ENCODE results near the gene GMIP. TPM values are rescaled to one million over a fixed set of nuclear protein-coding genes. Genes with fewer than 3 reads are reported as not detected.

The GMIP gene
- total RNA-seq, 1 donor from 2014 or later: 4.8 TPM

- DNase-seq (ENCODE audit: low read depth in 2 of 2): no peak
Measured at GRCh38 chr19:19634516-19635312, 8.7 kb downstream of the GMIP start.

DNA sequence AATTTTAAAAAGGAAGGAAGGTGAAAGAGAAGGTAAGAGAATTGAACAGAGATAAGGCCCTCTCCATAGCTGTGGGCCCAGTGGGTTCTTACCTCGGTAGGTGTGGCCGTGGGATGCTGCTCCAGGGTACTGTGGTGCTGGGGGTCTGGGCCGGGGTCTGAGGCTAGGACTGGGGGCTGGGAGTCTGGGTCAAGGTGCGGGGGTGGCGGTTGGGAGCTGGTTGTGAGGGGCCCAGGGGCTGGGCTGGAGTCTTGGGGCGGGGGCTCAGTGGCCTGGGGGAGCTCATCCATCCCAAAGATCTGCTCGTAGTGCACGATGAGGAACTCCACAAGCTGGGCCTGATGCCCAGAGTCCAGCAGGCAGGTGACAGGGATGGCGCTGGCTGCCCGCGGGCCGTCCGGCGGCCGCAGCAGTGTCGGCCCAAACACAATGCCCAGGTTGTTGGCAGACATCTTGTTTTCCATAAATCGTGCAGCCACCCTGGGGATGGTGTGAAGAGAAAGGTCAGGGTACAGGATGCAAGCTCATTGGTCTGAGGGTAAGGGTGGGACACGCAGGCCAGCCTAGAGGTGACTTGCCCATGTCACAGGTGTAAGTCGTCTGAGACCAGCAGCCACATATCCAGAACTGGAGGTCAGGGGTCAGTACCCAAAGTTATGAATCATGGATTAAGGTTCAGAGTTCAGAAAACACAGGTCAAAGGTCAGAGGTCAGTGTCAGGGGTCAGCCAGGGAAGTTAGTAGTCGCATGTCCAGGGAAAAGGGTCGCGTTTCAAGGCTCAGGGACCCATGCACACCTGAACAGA, 9.5 kb downstream of the GMIP start:
- no peak for DNase-seq (ENCODE audit: low read depth in 2 of 2)

DNA sequence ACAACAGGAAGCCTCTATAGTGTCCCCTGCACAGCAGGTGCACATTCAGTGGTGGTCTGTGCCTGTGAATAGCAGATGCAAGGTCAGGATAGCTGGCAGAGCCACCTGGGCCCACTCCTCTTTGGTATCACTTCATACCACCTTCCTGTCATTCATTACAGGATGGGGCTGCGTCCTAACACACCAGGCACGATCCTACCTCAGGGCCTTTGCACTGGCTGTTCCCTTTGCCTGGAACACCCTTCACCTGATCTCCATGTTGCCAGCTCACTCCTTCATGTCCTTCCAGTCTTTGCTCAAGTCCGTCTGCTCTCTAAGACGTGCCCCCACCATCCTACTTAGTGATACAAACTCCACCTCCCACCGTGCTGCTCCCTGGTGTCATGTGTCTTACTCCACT, 10.8 kb downstream of the GMIP start:
- no peak for DNase-seq (ENCODE audit: low read depth in 2 of 2)

DNA sequence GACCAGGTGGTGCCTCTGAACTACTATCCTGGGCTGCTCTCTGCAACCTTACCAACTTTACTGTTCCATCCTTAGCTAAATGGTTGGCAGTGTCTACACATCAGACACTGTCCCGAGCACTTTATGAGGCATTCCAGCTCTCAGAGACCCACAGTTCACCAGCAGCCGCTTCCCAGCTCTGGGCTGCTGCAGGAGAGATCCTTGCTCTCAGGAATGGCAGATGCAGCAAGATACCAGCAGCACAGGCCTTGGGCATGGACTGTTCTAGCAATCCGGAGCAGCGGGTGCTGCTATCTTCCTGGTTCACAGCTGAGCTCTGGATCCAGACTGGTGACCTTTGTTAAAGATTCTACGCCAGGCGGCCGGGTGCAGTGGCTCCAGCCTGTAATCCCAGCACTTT, 12.1 kb downstream of the GMIP start:
- DNase-seq (ENCODE audit: low read depth in 2 of 2): no peak

DNA sequence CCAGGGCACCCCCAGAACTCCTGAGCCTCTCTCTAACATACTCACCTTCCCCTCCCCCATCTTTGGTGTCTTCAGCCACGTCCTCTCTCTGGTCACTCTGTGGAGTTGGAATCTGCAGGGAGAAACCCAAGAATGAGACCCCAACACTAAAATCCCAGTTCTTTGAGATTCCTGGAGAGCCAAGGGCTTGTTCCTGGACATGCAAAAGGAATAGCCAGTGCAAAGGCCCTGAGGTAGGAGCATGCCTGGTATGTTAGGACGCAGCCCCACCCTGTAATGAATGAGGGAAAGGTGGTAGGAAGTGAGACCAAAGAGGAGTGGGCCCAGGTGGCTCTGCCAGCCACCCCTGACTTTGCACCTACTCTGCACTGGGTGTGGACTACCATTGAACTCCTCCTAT, 13.0 kb downstream of the GMIP start:
- no peak for DNase-seq (ENCODE audit: low read depth in 2 of 2)

GRCh38 chr19:19630062-19630414, 13.4 kb downstream of the GMIP start:
- DNase-seq (ENCODE audit: low read depth in 2 of 2): no peak

GRCh38 chr19:19628501-19629134, 14.8 kb downstream of the GMIP start:
- DNase-seq (ENCODE audit: low read depth in 2 of 2): no peak

- no peak for DNase-seq (ENCODE audit: low read depth in 2 of 2)
Measured at GRCh38 chr19:19627621-19628500, 15.6 kb downstream of the GMIP start, which contains the start of gene LPAR2. TSS of gene LPAR2 (minus strand) at chr19:19628220. CDS start at chr19:19627275, 945 bp downstream.

DNA sequence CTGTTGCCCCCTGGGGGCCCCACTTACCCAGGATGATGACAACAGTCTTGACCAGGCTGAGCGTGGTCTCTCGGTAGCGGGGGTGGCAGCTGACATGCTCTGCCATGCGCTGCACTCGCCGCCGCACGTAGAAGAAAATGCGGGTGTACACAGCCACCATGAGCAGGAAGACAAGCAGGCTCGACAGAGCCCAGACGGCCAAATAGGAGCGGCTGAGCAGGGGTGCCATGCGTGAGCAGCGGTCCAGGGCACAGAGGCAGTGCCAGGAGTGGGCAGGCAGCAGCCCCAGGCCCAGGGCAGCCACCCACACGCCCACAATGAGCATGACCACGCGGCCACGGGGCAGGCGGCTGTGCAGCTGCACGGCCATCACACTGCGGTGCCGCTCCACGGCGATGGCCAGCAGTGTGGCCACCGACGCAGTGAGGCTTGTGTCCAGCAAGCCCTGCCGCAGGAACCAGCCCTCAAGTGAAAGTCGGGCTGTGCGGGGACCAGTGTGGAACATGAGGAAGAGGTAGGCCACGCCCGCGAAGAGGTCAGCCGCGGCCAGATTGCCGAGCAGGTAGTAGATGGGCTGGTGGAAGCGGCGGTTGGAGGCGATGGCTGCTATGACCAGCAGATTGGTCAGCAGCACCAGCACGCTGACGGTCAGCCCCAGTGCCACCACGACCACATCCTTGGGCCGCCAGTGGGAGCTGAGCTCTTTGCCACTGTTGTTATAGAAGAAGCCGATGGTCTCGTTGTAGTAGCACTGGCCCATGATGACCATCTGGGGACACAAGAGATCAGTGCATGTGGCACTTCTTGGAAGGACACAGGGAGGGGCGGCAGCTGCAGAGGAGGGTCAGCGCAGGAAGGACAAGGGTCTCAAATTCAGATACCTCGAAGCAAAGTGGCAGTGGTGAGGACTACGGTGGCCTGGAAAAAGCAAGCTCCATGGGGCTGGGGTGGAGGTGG, 16.7 kb downstream of the GMIP start:
- no peak for DNase-seq (ENCODE audit: low read depth in 2 of 2)

DNA sequence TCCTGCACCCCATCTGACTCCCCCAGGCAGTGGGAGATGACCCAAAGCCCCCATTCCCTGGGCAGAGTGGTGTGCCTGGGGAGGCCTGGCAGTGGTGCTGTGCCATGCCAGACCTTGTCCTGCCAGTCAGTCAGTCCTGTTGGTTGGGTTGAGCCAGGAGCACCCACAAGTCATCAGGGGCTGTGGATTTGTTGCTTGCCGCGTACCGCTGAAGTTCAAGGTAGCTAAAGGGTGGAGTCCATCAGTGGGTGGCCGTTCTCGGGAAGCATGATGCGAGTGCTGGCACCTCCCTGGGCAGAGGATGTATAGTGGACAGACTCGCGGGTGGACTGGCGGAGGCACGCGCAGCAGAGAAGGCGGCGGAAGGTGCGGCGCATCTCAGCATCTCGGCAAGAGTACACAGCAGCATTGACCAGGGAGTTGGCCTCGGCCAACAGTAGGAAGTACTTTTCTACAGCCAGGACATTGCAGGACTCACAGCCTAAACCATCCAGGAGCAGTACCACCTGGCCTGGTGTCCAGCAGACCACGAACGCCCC, 19.4 kb downstream of the GMIP start:
- DNase-seq (ENCODE audit: low read depth in 2 of 2): no peak

DNA sequence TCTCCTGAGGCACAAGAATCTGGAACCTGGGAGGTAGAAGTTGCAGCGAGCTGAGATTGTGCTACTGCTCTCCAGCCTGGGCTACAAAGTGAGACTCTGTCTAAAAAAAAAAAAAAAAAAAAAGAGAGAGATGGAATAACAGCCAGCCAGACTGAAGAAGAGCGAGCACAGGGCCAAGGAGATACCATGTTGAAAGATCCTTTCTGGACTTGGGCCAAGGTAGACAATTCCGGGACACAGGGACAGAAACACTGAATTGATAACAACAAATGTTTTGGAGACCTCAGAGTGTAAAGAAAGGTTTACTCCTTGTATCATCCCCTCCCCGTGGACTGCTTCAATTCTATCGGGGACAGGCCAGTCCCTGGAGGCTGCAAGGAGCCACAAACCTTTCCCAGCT, 20.1 kb downstream of the GMIP start:
- DNase-seq (ENCODE audit: low read depth in 2 of 2): no peak

DNA sequence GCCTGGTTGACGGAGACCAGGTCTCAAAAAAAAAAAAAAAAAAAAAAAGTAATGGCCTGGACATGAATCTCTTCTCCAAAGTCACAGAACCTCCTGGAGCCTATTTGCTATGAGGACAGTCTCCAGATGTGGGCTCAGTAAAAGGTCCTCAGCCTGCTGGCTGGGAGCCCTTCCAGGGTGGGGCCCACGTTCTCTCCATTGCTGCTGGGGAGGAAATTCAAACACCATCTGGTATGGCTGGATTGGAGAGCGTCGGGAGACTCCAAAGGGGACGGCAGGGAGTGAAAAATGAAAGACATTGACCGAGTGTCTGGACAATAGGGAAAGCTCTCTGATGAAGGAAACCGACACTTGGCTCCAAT, 23.6 kb downstream of the GMIP start:
- no peak for DNase-seq (ENCODE audit: low read depth in 2 of 2)

DNA sequence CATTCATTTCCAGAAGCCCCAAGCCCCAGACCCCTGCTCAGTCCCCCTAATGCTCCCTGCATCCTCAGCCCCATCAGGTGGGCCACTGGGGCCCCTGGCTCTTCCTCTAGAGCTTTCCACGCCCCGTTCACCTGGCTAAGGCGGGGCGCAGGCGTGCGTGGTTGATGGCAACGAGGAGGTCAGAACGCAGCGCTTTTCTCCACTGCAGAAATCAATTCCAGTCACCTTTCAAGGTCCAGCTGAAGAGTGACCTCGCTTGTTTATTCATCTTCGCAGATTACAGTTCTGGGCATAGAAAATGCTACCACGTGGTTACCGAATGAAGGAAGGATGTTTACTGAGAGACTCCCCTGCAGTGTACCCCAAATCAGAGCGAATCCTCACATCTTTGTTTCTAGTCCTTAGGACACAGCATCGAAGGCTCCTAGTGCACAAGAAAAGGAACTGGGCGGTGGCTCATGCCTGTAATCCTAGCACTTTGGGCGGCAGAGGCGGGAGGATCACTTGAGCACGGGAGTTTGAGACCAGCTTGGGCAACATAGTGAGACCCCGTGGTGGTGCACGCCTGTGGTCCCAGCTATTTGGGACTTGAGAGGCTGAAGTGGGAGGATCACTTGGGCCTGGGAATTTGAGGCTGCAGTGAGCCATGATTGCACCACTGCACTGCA, 24.1 kb downstream of the GMIP start:
- DNase-seq (ENCODE audit: low read depth in 2 of 2): no peak

DNA sequence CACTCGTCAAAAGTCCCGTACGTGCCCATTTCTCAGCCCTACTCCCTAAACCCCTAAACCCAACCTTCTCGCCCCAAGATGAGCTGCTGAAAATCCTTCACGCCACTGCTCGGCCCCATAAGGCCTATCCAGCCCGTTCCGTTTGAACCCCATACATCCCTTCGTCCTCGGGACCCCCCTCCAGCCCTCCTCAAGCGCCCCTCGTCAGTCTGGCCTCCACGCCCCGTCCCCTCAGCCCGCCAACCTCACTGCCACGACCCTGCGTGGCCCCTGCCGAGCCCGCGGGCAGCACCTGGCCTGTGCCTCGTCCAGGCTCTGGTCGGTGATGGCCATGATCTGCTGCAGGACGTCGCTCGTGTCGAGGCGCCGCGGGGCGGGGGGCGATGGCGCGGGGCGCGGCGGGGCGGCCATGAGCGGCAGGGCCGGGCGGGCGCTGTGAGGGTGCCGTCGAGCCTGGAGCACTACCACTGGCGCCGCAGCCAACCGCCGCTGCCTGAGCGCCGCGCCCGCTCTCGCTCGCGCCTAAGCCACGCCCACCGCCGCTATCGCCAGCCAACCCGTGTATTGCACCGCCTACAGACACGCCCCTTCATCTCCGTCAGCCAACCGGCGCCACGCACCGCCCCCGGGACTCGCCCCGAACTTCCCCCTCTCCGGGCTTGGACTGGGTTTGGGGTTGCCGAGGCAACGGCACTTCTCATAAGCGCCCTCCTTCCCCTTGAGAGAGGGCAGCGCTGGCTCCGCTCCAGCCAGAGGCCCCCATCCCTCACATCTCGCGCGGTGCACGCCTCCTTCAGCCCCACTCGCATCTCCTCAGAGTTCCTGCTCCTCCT, 25.0 kb downstream of the GMIP start, which contains the start of gene PBX4:
PBX4 (minus strand) TSS at position 469 of the 833 bp plus-strand sequence; CDS start at position 411, 58 bp downstream.
- DNase-seq (ENCODE audit: low read depth in 2 of 2): peak; percentile 64 to 68

- no peak for DNase-seq (ENCODE audit: low read depth in 2 of 2)
Measured at GRCh38 chr19:19615086-19615485, 28.4 kb downstream of the GMIP start.

GRCh38 chr19:19613506-19613905, 30.0 kb downstream of the GMIP start:
- DNase-seq (ENCODE audit: low read depth in 2 of 2): no peak

DNA sequence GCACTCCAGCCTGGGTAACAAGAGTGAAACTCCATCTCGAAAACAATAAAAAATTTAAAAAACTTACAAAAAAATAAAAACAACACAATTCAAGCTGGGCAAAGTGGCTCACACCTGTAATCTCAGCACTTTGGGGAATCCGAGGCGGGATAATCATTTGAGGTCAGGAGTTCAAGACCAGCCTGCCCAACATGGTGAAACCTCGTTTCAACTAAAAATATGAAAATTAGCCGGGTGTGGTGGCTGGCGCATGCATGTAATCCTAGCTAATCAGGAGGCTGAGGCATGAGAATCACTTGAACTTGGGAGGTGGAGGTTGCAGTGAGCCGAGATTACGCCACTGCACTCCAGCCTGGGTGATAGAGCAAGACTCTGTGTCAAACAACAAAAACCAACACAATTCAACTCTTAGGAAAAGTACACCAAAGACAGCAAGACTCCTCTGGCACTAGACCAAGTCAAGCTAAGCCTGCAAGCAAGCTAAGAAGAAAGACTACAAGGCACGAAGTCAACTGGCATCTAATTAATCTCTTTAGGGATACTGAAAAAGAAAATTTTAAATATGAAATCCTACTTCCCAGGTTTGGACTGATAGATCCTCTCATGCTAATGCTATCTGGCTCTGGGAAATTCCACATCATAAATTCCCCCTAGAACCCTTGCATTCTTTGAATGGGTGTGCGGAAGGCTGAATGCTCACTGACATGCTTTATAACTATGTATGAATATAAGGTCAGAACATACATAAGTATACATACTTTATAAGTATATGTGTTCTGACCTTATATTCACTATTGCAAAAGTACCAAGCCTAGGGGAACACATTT, 32.9 kb downstream of the GMIP start:
- DNase-seq (ENCODE audit: low read depth in 2 of 2): no peak

Measured in lung microvascular endothelial cell (primary cell).